ENCODE measurements around the gene EXOSC6.

GRCh38 chr16:70269471-70269870 lies 17.7 kb upstream of the EXOSC6 start:
- TF ChIP-seq CTCF (IDR thresholded peaks at IDR 0.05 in 4 of 5, conservative IDR thresholded peaks at IDR 0.05 in 1 of 5), result no peak
- no peak for TF ChIP-seq POLR2A (IDR thresholded peaks at IDR 0.05)

All from gastrocnemius medialis (tissue), 4 donors.